Bronchial epithelial cell (primary cell): Measurements from ENCODE around the gene GNAL. TPM values are rescaled to one million over a fixed set of nuclear protein-coding genes. Genes with fewer than 3 reads are reported as not detected.
"Not testable (repeated sequence)": the region's sequence is repeated elsewhere in the genome, so short reads cannot be mapped to it uniquely, and the experiment has no call there.

Source experiments
- DNase-seq: peaks from one replicate; pipeline ENCODE4 v3.0.0-alpha.2; 2010; ENCODE audit warnings: low read depth
- FAIRE-seq: peaks from 2 replicates; lab custom pipeline; 2011; peaks lifted over from hg19 to GRCh38; lab: Jason Lieb, UNC
- H3K27me3 ChIP-seq: 2 replicates; pipeline ENCODE4 v1.5.1; 2011; ENCODE audit warnings: low read length; ENCODE audit not compliant: control insufficient read depth, insufficient read depth
- H3K36me3 ChIP-seq: 2 replicates; pipeline ENCODE4 v1.5.1; 2011; ENCODE audit warnings: low read length; ENCODE audit not compliant: control insufficient read depth, insufficient read depth
- H3K4me3 ChIP-seq: 2 replicates; pipeline ENCODE4 v1.5.1; 2011; ENCODE audit warnings: mild to moderate bottlenecking, low read depth, low read length, control low read depth
- CTCF ChIP-seq: IDR thresholded peaks from 2 replicates; pipeline ENCODE4 v1.5.1; 2011; ENCODE audit warnings: mild to moderate bottlenecking, moderate library complexity, low read length, control low read depth, inconsistent platforms; ENCODE audit not compliant: insufficient read depth, severe bottlenecking
- total RNA-seq: library from RNA; depleted of rRNA; stranded (reverse); fragments of >200 nt; gene quantifications from 2 replicates; pipeline ENCODE4 v1.2.1, GENCODE V29; 2014

GNAL gene
- total RNA-seq, 1 donor from 2014 or later = 10.8 TPM

GRCh38 chr18:11713756-11714155, 24.7 kb downstream of the GNAL start:
- FAIRE-seq (no peak), DNase-seq (no peak)
- Histone ChIP-seq H3K4me3 (no peak overlapping the region), H3K36me3 (no peaks in the 10 kb centered on the region), H3K27me3 (no peaks in the 10 kb centered on the region)
- TF ChIP-seq CTCF = no peak

GRCh38 chr18:11714244-11714918, 25.3 kb downstream of the GNAL start:
- FAIRE-seq = no peak
- no peak overlapping the region for H3K4me3 ChIP-seq
- H3K36me3 ChIP-seq = no peaks in the 10 kb centered on the region
- DNase-seq = no peak
- no peaks in the 10 kb centered on the region for H3K27me3 ChIP-seq
- TF ChIP-seq CTCF = no peak

- not testable (repeated sequence) for DNase-seq, H3K4me3 ChIP-seq, H3K36me3 ChIP-seq, H3K27me3 ChIP-seq, FAIRE-seq
These were observed 27.8 kb downstream of the GNAL start for GRCh38 chr18:11716767-11717315.

GRCh38 chr18:11719050-11719449, 30.0 kb downstream of the GNAL start:
- TF ChIP-seq CTCF = no peak
- DNase-seq (no peak), FAIRE-seq (no peak)
- Histone ChIP-seq H3K27me3 (no peaks in the 10 kb centered on the region), H3K4me3 (no peak overlapping the region), H3K36me3 (no peaks in the 10 kb centered on the region)

GRCh38 chr18:11719621-11720020, 30.6 kb downstream of the GNAL start:
- no peaks in the 10 kb centered on the region for H3K27me3 ChIP-seq
- FAIRE-seq (no peak), DNase-seq (no peak)
- no peaks in the 10 kb centered on the region for H3K36me3 ChIP-seq
- no peak overlapping the region for H3K4me3 ChIP-seq
- TF ChIP-seq CTCF = no peak

- DNase-seq = no peak
- H3K4me3 ChIP-seq = no peak overlapping the region
- no peak for FAIRE-seq
- no peaks in the 10 kb centered on the region for H3K36me3 ChIP-seq
- no peaks in the 10 kb centered on the region for H3K27me3 ChIP-seq
- no peak for TF ChIP-seq CTCF
These were observed 32.7 kb downstream of the GNAL start for GRCh38 chr18:11721720-11722119.
